ENCODE measurements around the gene NFKB1. TPM values are rescaled to one million over a fixed set of nuclear protein-coding genes. Genes with fewer than 3 reads are reported as not detected.

The NFKB1 gene
- total RNA-seq, 1 experiment from 2014 or later = 35.6 TPM

- H3K36me3 Mint-ChIP-seq (ENCODE audit: insufficient read depth, unreplicated experiment) = peaks cover 31% of the 10 kb centered on the region
- no peak for TF ChIP-seq CTCF (IDR thresholded peaks at IDR 0.05; ENCODE audit: unreplicated experiment)
- H3K4me1 Mint-ChIP-seq (ENCODE audit: low read depth, unreplicated experiment) = peaks cover 12% of the 10 kb centered on the region
- H3K4me3 Mint-ChIP-seq (ENCODE audit: low read depth, unreplicated experiment) = peak overlapping the region; percentile 89
- CTCF ChIA-PET = no interaction called here
- intact Hi-C loops (cut with micrococcal nuclease; ENCODE audit: unreplicated experiment) = no loop called here
- H3K27me3 Mint-ChIP-seq (ENCODE audit: unreplicated experiment) = no peaks in the 10 kb centered on the region
- BruUV-seq (replicated peaks) = no TSS peak
- H3K27ac Mint-ChIP-seq (ENCODE audit: unreplicated experiment) = no peak overlapping the region
- no peak for DNase-seq
- no peaks in the 10 kb centered on the region for H3K9me3 Mint-ChIP-seq (ENCODE audit: low read depth, unreplicated experiment)
These were observed 3.8 kb downstream of the NFKB1 start for GRCh38 chr4:102504941-102505340.

- no peaks in the 10 kb centered on the region for H3K27me3 Mint-ChIP-seq (ENCODE audit: unreplicated experiment)
- no peak overlapping the region for H3K27ac Mint-ChIP-seq (ENCODE audit: unreplicated experiment)
- TF ChIP-seq CTCF (IDR thresholded peaks at IDR 0.05; ENCODE audit: unreplicated experiment) = no peak
- H3K36me3 Mint-ChIP-seq (ENCODE audit: insufficient read depth, unreplicated experiment) = peaks cover 26% of the 10 kb centered on the region
- intact Hi-C loops (cut with micrococcal nuclease; ENCODE audit: unreplicated experiment) = no loop called here
- no peak overlapping the region for H3K4me3 Mint-ChIP-seq (ENCODE audit: low read depth, unreplicated experiment)
- CTCF ChIA-PET = no interaction called here
- H3K9me3 Mint-ChIP-seq (ENCODE audit: low read depth, unreplicated experiment) = no peaks in the 10 kb centered on the region
- no TSS peak for BruUV-seq (replicated peaks)
- no peak for DNase-seq
- peaks cover 12% of the 10 kb centered on the region for H3K4me1 Mint-ChIP-seq (ENCODE audit: low read depth, unreplicated experiment)
These were observed 4.5 kb downstream of the NFKB1 start for GRCh38 chr4:102505708-102506107.

GRCh38 chr4:102506523-102506922 lies 5.4 kb downstream of the NFKB1 start:
- no peaks in the 10 kb centered on the region for H3K27me3 Mint-ChIP-seq (ENCODE audit: unreplicated experiment)
- H3K4me1 Mint-ChIP-seq (ENCODE audit: low read depth, unreplicated experiment) = peaks cover 12% of the 10 kb centered on the region
- no peak for DNase-seq
- peaks cover 18% of the 10 kb centered on the region for H3K36me3 Mint-ChIP-seq (ENCODE audit: insufficient read depth, unreplicated experiment)
- no peak overlapping the region for H3K4me3 Mint-ChIP-seq (ENCODE audit: low read depth, unreplicated experiment)
- intact Hi-C loops (cut with micrococcal nuclease; ENCODE audit: unreplicated experiment) = no loop called here
- CTCF ChIA-PET = no interaction called here
- H3K27ac Mint-ChIP-seq (ENCODE audit: unreplicated experiment) = no peak overlapping the region
- no TSS peak for BruUV-seq (replicated peaks)
- no peak for TF ChIP-seq CTCF (IDR thresholded peaks at IDR 0.05; ENCODE audit: unreplicated experiment)
- H3K9me3 Mint-ChIP-seq (ENCODE audit: low read depth, unreplicated experiment) = no peaks in the 10 kb centered on the region

- CTCF ChIA-PET = interaction anchor here (0.6 kb wide), 1 partner anchor 105 kb away, joined by 4 read pairs; no protein-coding TSS in a partner anchor
- Mint-ChIP-seq H3K4me3 (ENCODE audit: low read depth, unreplicated experiment) (no peak overlapping the region), H3K27me3 (ENCODE audit: unreplicated experiment) (no peaks in the 10 kb centered on the region), H3K27ac (ENCODE audit: unreplicated experiment) (no peak overlapping the region), H3K4me1 (ENCODE audit: low read depth, unreplicated experiment) (no peaks in the 10 kb centered on the region), H3K9me3 (ENCODE audit: low read depth, unreplicated experiment) (peaks cover 6% of the 10 kb centered on the region), H3K36me3 (ENCODE audit: insufficient read depth, unreplicated experiment) (peaks cover 5% of the 10 kb centered on the region)
- intact Hi-C loops (cut with micrococcal nuclease; ENCODE audit: unreplicated experiment) = no loop called here
- TF ChIP-seq CTCF (IDR thresholded peaks at IDR 0.05; ENCODE audit: unreplicated experiment) = no peak
- BruUV-seq (replicated peaks) = no TSS peak
- DNase-seq = no peak
These were observed 10.9 kb downstream of the NFKB1 start for GRCh38 chr4:102511830-102512605.
